ENCODE measurements around the gene FCER2. TPM values are rescaled to one million over a fixed set of nuclear protein-coding genes. Genes with fewer than 3 reads are reported as not detected.

FCER2 gene
- total RNA-seq, 4 donors from 2014 or later, result 0.49 to 0.88 (median 0.68) TPM; not detected in 1

- no peak for TF ChIP-seq CTCF (IDR thresholded peaks at IDR 0.05; ENCODE audit: low read depth)
Measured at GRCh38 chr19:7670790-7671189, 31.1 kb downstream of the FCER2 start.

GRCh38 chr19:7670150-7670783 is 31.7 kb downstream of the FCER2 start:
- no peak for TF ChIP-seq CTCF (IDR thresholded peaks at IDR 0.05; ENCODE audit: low read depth)

- TF ChIP-seq CTCF (IDR thresholded peaks at IDR 0.05; ENCODE audit: low read depth), result no peak
Measured at GRCh38 chr19:7669641-7670040, 32.3 kb downstream of the FCER2 start.

- TF ChIP-seq CTCF (IDR thresholded peaks at IDR 0.05; ENCODE audit: low read depth), result no peak
Measured at GRCh38 chr19:7668842-7669241, 33.1 kb downstream of the FCER2 start, which contains the start of gene RETN. RETN (plus strand) TSS chr19:7669049; CDS start chr19:7669327, 278 bp downstream.

- TF ChIP-seq CTCF (IDR thresholded peaks at IDR 0.05; ENCODE audit: low read depth), result no peak
Measured at GRCh38 chr19:7665076-7665475, 36.9 kb downstream of the FCER2 start.

- no peak for TF ChIP-seq CTCF (IDR thresholded peaks at IDR 0.05; ENCODE audit: low read depth)
Measured at GRCh38 chr19:7663706-7664105, 38.2 kb downstream of the FCER2 start.

- no peak for TF ChIP-seq CTCF (IDR thresholded peaks at IDR 0.05; ENCODE audit: low read depth)
Measured at GRCh38 chr19:7662657-7663056, 39.3 kb downstream of the FCER2 start.

All from subcutaneous adipose tissue (tissue), 4 donors.